SK-MEL-5 (cell line): Measurements from ENCODE around the gene C16orf90. TPM values are rescaled to one million over a fixed set of nuclear protein-coding genes. Genes with fewer than 3 reads are reported as not detected.
A peak's percentile ranks its signal among the peaks of the same experiment; 100 is the strongest.
"Not testable (repeated sequence)": the region's sequence is repeated elsewhere in the genome, so short reads cannot be mapped to it uniquely, and the experiment has no call there.

ENCODE experiments used
- DNase-seq: peaks from one replicate; pipeline ENCODE4 v3.0.0-alpha.2; 2016; ENCODE audit warnings: low read depth, low spot score
- in situ Hi-C: cut with HindIII; loops from 2 replicates; pipeline ENCODE4 v1.10.0; 2016; ENCODE audit warnings: low sequenced_read_pairs, high pct_unique_total_duplicates, low pct_unique_long_range_greater_than_20kb
- total RNA-seq: library from RNA; depleted of rRNA; stranded (reverse); fragments of >200 nt; shearing (Covaris generic); gene quantifications from 2 replicates; pipeline ENCODE4 v1.2.3, GENCODE V29; 2014

The C16orf90 gene
- total RNA-seq, 1 experiment from 2014 or later = not detected

DNA sequence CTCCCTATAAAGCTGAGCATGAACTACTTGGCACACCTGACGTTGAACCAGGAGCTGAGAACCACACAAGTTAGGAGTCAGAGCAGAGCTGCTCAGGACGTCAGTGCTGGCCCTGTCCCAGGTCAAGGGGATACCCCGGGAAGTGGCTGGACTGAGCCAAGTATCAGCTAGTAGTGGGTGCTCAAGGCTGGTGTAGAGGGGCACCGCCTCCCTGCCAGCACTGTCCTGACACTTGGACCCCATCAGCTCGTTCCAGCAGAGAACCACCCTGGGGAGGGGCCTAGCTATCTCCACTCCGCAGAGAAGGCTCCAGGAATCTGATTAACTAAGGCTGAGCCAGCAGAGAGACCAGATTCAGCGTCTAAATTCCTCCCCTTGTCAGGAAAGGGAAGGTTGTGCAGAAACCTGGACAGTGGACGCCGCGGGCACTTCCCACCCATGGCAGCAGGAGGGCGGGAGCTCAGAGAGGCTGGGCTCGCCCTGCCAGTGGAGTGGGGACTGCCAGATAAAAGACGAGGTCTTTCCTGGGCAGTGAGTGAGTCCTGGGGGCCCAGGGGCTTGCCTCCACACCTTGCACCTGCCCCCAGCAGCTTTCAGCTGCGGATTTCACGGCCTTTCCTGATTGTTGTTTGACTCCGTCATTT lies 21.0 kb downstream of the C16orf90 start:
- no peak for DNase-seq
- in situ Hi-C loops = no loop called here

DNA sequence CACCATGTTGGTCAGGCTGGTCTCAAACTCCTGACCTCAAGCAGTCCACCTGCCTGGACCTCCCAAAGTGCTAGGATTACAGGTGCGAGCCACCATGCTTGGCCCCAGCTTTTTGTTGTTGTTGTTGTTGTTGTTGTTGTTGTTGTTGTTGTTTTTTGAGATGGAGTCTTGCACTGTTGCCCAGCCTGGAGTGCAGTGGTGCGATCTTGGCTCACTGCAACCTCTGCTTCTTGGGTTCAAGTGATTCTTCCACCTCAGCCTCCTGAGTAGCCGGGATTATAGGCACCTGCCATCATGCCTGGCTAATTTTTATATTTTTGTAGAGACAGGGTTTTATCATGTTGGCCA lies 21.7 kb downstream of the C16orf90 start:
- DNase-seq, in situ Hi-C loops: not testable (repeated sequence)

DNA sequence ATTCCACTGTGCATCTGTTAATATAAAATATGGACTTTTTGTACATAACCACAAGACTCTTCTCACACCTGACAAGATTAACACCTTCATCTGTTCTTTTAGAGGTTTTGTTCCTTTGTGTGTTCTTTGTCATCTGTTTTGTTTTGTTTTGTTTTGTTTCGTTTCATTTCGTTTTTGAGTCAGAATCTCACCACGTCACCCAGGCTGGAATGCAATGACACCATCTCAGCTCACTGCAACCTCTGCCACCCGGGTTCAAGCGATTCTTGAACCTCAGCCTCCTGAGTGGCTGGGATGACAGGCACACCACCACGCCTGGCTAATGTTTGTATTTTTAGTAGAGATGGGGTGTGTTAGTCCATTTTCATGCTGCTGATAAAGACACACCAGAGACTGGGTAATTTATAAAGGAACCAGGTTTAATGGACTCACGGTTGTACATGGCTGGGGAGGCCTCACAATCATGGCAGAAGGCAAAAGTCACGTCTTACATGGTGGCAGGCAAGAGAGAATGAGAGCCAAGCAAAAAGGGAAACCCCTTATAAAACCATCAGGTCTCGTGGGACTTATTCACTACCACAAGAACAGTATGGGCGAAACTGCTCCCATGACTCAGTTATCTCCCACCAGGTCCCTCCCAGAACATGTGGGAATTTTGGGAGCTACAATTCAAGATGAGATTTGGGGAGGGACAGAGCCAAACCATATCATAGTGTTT lies 22.3 kb downstream of the C16orf90 start:
- in situ Hi-C loops = no loop called here

DNA sequence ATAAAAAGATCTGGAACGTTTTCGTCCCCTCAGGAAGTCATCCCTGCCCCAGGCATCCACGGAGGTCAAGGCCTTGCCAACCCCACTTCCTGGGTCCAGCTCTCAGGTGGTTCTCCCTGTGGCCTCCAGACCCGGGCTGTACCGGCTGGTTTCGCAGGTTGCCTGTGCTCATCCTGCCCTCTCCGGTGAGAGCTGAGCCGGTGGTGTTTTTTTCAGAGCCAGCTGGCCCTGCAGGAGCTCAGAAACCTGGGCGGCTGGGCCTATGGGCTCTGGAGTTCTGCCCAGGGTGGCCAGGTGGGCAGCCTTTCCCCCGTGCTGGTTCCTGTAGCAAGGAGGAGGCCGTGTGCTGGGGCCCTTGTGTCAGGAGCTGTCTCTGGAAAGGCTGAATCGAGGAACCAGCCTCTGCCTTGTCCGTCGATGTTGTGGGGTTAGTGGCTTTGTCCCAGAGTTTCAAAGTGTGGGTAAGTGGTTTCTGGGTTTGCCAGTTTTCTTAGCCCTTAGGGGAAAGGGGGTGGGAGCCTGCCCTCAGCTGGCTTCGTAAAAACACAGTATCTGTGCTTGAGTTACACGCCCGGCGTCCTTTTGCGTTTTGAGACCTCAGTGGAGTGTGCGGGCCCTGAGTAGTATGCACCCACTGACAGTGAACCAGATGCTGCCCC lies 23.6 kb downstream of the C16orf90 start:
- in situ Hi-C loops = no loop called here
- no peak for DNase-seq

More for the DNA sequence above, 22.3 kb downstream of the C16orf90 start:
- no peak for DNase-seq

GRCh38 chr16:3470723-3471122 lies 24.6 kb downstream of the C16orf90 start:
- DNase-seq = no peak
- in situ Hi-C loops = no loop called here

DNA sequence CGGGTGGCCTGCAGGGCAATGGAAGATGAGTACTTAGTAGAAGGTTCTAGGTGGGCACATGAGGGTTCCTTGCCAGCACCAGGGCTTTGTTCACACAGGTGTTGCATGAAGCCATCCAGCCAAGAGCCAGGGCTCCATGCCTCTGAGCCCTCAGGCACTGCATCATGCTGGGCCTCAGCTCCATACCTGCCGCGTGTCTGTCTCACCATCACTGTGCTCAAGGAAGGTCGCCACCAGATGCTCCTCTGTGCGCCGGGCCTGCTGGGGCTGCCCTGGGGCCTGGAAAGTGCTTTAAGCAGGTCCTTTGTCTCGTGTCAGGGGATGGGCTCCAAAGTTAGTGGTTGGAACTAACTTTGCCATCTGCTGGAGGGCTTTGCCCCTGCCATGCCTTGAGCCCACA lies 25.6 kb downstream of the C16orf90 start:
- in situ Hi-C loops = no loop called here
- DNase-seq = no peak

DNA sequence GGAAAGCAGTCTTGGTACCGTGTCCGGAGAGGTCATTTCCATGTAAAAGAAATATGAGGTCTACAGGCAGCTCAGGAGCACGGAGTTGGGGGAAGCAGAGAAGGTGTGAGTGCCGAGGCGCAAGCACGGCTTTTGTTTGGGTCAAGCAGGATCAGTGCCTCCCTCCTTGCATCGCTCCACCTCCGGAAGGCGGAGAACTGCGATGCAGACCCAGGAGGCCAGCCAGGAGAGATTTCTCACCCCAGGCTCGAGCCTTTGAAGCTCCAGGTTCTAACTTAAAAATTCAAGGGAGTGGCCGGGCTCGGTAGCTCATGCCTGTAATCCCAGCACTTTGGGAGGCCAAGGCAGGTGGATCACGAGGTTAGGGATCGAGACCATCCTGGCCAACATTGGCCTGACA lies 26.8 kb downstream of the C16orf90 start:
- no peak for DNase-seq
- in situ Hi-C loops = no loop called here

- DNase-seq = peak; percentile 33
- in situ Hi-C loops = no loop called here
Measured at GRCh38 chr16:3467921-3468320, 27.4 kb downstream of the C16orf90 start.

GRCh38 chr16:3467182-3467581 lies 28.1 kb downstream of the C16orf90 start:
- DNase-seq = no peak
- in situ Hi-C loops = no loop called here

- DNase-seq = no peak
- in situ Hi-C loops = no loop called here
Measured at GRCh38 chr16:3465911-3466584, 29.2 kb downstream of the C16orf90 start.

GRCh38 chr16:3465301-3465700 lies 30.0 kb downstream of the C16orf90 start:
- in situ Hi-C loops = no loop called here
- no peak for DNase-seq

DNA sequence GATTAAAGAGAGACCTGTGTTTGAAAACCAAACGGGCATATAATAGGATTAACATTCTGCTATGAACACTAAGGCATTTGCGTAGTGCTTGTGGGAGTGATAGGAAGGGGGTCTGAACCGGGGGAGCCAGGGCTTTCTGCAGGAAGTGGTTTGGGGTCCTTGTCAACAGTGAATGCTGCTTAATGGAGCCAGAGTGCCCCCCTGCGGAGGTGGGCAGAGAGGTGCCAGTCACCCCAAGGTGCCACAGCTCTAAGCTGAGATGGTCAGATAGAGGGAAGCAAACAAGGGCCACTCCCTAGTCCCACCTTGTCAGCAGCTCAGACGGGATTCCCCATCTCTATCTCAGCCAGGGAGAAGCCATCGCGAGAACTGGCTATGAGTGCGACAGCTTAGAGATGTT lies 34.1 kb downstream of the C16orf90 start:
- in situ Hi-C loops = no loop called here
- peak; percentile 16 for DNase-seq

- in situ Hi-C loops = no loop called here
- DNase-seq = no peak
Measured at GRCh38 chr16:3460585-3460984, 34.7 kb downstream of the C16orf90 start.

DNA sequence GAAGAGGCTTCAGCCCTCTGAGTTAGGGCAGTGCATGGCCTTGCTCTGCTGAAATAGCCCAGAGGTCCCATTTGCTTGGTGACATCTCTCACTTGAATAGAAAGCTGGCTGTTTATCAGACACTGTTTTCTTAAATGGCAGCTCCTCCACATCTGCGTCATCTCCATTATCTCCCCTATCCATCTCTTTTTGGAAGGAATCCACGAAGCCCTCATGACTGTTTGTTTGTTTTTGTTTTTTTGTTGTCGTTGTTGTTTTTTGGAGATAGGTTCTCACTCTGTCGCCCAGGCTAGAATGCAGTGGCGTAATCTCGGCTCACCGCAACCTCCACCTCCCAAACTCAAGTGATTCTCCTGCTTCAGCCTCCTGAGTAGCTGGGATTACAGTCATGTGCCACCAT lies 35.2 kb downstream of the C16orf90 start:
- in situ Hi-C loops = no loop called here
- DNase-seq = no peak

GRCh38 chr16:3459401-3460090 lies 35.7 kb downstream of the C16orf90 start:
- in situ Hi-C loops = no loop called here

DNA sequence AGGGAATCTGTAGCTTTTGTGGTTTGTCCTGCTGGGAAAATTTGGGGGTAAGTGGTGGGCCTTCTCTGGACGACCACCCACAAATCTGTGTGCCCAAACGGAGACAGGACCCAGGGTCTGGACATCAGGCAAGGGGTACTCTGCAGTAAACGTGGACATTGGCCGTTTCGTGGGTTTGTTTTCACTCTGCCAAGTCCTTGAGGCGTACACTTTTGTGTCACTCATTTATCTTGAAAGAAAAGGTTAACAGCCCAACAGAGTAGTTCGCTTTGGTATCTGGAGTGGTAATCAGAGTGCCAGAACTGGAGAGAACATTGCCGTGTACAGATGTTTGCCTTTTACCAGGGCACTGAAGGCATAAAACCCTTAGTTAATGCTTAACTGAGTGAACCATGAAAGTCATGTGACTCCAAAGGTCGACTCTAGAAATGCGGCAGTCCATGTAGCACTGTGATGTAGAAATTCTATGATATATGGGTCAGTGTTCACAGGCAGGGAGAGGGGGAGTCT lies 36.4 kb downstream of the C16orf90 start:
- in situ Hi-C loops = no loop called here

More at GRCh38 chr16:3459401-3460090, 35.7 kb downstream of the C16orf90 start:
- no peak for DNase-seq

DNA sequence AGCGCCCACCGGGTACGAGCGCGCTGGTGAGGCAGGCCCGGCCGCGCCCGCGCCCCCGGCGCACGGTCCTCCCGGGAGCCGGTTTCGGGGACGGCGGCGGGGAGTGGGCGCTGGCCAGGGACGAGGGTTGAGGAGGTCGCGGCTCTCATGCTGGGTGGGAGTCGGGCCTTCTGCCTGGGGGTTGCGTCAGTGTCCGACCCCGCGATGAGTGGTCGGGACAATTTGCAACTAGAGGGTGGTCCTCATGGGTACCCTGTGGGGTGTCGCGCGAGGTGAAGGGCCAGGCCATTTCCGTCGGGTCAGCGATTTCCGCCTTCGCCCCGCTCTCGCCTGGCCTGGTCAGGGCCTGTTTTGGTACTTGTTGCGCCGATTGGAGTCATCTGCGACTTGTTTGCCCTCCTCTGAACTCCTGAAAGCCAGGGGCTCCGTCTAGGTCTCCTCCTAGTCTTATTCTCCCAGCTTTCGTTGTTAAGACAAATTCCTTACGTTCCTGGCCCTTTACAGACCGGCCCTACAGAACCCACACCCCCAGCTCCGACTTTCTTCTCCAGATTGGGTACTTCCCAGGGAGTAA lies 36.9 kb downstream of the C16orf90 start:
- in situ Hi-C loops = no loop called here

More for the DNA sequence above, 36.4 kb downstream of the C16orf90 start:
- no peak for DNase-seq

More for the DNA sequence above, 36.9 kb downstream of the C16orf90 start:
- no peak for DNase-seq
